HG03342 (cell line): ENCODE data around the gene BUD31.
"Not testable (repeated sequence)": the region's sequence is repeated elsewhere in the genome, so short reads cannot be mapped to it uniquely, and the experiment has no call there.

Experiments
- ATAC-seq: cut with Tn5 transposase; IDR thresholded peaks from one replicate; pipeline ENCODE4 v1.9.1; 2021; ENCODE audit warnings: mild to moderate bottlenecking, moderate library complexity; ENCODE audit not compliant: unreplicated experiment

BUD31 gene

GRCh38 chr7:99380032-99380822 lies 28.5 kb upstream of the BUD31 start:
- peak; percentile 32 for ATAC-seq

- peak; percentile 70 for ATAC-seq
Observed at GRCh38 chr7:99380823-99381663, 27.7 kb upstream of the BUD31 start.

GRCh38 chr7:99381664-99382075 lies 27.1 kb upstream of the BUD31 start:
- ATAC-seq = no peak

GRCh38 chr7:99383203-99383602 lies 25.6 kb upstream of the BUD31 start:
- no peak for ATAC-seq

GRCh38 chr7:99383791-99384370 lies 24.9 kb upstream of the BUD31 start:
- ATAC-seq = no peak

- no peak for ATAC-seq
Observed at GRCh38 chr7:99384523-99384922, 24.2 kb upstream of the BUD31 start.

GRCh38 chr7:99385564-99385963 lies 23.2 kb upstream of the BUD31 start:
- no peak for ATAC-seq

- no peak for ATAC-seq
Observed at GRCh38 chr7:99386584-99387238, 22.1 kb upstream of the BUD31 start.

- ATAC-seq = not testable (repeated sequence)
Observed at GRCh38 chr7:99387239-99387635, 21.5 kb upstream of the BUD31 start.

GRCh38 chr7:99387912-99388311 lies 20.9 kb upstream of the BUD31 start:
- no peak for ATAC-seq

GRCh38 chr7:99389772-99390171 lies 19.0 kb upstream of the BUD31 start:
- no peak for ATAC-seq

GRCh38 chr7:99390941-99391602 lies 17.7 kb upstream of the BUD31 start:
- no peak for ATAC-seq

GRCh38 chr7:99392046-99392445 lies 16.7 kb upstream of the BUD31 start:
- ATAC-seq = no peak

- no peak for ATAC-seq
Observed at GRCh38 chr7:99392659-99393354, 16.0 kb upstream of the BUD31 start.

- no peak for ATAC-seq
Observed at GRCh38 chr7:99393355-99394187, 15.2 kb upstream of the BUD31 start.

- no peak for ATAC-seq
Observed at GRCh38 chr7:99394188-99394502, 14.6 kb upstream of the BUD31 start.

- ATAC-seq = no peak
Observed at GRCh38 chr7:99395616-99396327, 13.0 kb upstream of the BUD31 start.

GRCh38 chr7:99396418-99397296 lies 12.1 kb upstream of the BUD31 start:
- no peak for ATAC-seq
